NCI-H1048 (cell line): ENCODE measurements around the gene CHSY3.

Experiments
- DNase-seq: peaks from one replicate; lab custom pipeline; 2025; lab: John Stamatoyannopoulos, UW

Gene CHSY3

GRCh38 chr5:130024006-130024405 is 119.7 kb downstream of the CHSY3 start:
- DNase-seq, result no peak

- DNase-seq, result no peak
These were observed 121.2 kb downstream of the CHSY3 start for GRCh38 chr5:130025511-130025910.

- DNase-seq, result no peak
These were observed 128.5 kb downstream of the CHSY3 start for GRCh38 chr5:130032807-130033206.

- DNase-seq, result no peak
These were observed 130.4 kb downstream of the CHSY3 start for GRCh38 chr5:130034566-130035210.

- DNase-seq, result no peak
These were observed 131.1 kb downstream of the CHSY3 start for GRCh38 chr5:130035388-130035787.

GRCh38 chr5:130037905-130038304 is 133.6 kb downstream of the CHSY3 start:
- no peak for DNase-seq

- DNase-seq, result no peak
These were observed 139.6 kb downstream of the CHSY3 start for GRCh38 chr5:130043834-130044233.

- DNase-seq, result no peak
These were observed 141.1 kb downstream of the CHSY3 start for GRCh38 chr5:130045334-130045733.

GRCh38 chr5:130050585-130050984 is 146.3 kb downstream of the CHSY3 start:
- DNase-seq, result no peak

- no peak for DNase-seq
These were observed 148.5 kb downstream of the CHSY3 start for GRCh38 chr5:130052752-130053151.

GRCh38 chr5:130055572-130055971 is 151.3 kb downstream of the CHSY3 start:
- no peak for DNase-seq

GRCh38 chr5:130061746-130062145 is 157.5 kb downstream of the CHSY3 start:
- DNase-seq, result no peak

GRCh38 chr5:130063603-130064002 is 159.3 kb downstream of the CHSY3 start:
- DNase-seq, result no peak

- no peak for DNase-seq
These were observed 160.2 kb downstream of the CHSY3 start for GRCh38 chr5:130064484-130064883.

GRCh38 chr5:130065617-130066016 is 161.4 kb downstream of the CHSY3 start:
- no peak for DNase-seq

- no peak for DNase-seq
These were observed 162.4 kb downstream of the CHSY3 start for GRCh38 chr5:130066644-130067043.

- no peak for DNase-seq
These were observed 163.1 kb downstream of the CHSY3 start for GRCh38 chr5:130067364-130067763.

GRCh38 chr5:130068101-130068500 is 163.8 kb downstream of the CHSY3 start:
- DNase-seq, result no peak

- no peak for DNase-seq
These were observed 164.7 kb downstream of the CHSY3 start for GRCh38 chr5:130068988-130069387.

- no peak for DNase-seq
These were observed 170.6 kb downstream of the CHSY3 start for GRCh38 chr5:130074820-130075219.

GRCh38 chr5:130077007-130077406 is 172.7 kb downstream of the CHSY3 start:
- no peak for DNase-seq

GRCh38 chr5:130078661-130079060 is 174.4 kb downstream of the CHSY3 start:
- DNase-seq, result no peak

- DNase-seq, result no peak
These were observed 186.5 kb downstream of the CHSY3 start for GRCh38 chr5:130090569-130091270.

GRCh38 chr5:130092991-130093390 is 188.7 kb downstream of the CHSY3 start:
- no peak for DNase-seq
